ENCODE results near the gene PCIF1.

DNA sequence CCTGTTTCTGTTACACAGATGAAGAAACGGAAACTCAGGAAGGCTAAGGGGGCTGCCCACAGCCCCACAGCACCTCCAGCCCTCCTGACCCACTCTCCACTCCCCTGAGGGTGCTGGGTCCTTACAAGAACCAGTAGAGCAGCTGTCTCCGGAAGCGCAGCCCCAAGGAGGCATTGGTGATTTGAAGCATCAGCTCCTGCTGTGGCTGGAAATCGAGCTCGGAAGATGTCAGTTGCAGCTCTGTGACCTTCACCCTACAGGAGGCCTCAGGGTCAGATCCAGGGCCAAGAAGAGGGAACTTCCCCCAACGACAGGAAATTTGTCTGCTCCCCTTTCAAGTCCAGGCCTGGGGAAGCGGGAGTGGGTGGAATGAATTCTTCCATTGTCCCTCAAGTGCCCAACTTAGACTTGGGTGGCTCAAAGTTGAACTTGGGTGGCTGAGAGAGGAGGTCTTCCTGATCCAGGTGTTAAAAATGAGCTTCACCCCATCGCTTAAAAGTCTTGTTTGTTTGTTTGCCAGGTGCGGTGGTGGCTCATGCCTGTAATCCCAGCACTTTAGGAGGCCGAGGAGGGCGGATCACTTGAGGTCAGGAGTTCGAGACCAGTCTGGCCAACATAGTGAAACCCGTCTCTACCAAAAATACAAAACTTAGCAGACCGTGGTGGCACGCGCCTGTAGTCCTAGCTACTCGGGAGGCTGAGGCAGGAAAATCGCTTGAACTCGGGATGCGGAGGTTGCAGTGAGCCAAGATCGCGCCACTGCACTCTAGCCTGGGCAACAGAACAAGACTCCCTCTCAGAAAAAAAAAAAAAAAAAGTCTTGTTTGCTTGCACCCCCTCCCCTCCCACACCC is 24.4 kb upstream of the PCIF1 start:
- TF ChIP-seq POLR2AphosphoS5 (IDR thresholded peaks at IDR 0.05) (no peak), POLR2A (IDR thresholded peaks at IDR 0.05) (no peak)
